Stimulated activated CD4-positive, alpha-beta T cell treated with anti-CD3 and anti-CD28 coated beads, Interleukin-1b, Interleukin-23, amount 100 ng/mL, for 4 hours (primary cell): ENCODE data around the gene NHSL1.

Source experiments
- DNase-seq, 2 donors: peaks; one replicate each; pipeline ENCODE4 v3.0.0-alpha.2; 2020; ENCODE audit warnings: low read depth in 2 of 2

Gene NHSL1

GRCh38 chr6:138401960-138402837, 97.1 kb downstream of the NHSL1 start:
- no peak for DNase-seq

- no peak for DNase-seq
Observed at GRCh38 chr6:138400326-138400725, 99.0 kb downstream of the NHSL1 start.

- no peak for DNase-seq
Observed at GRCh38 chr6:138397128-138398122, 101.9 kb downstream of the NHSL1 start.

GRCh38 chr6:138396709-138397108, 102.6 kb downstream of the NHSL1 start:
- DNase-seq, result no peak

- no peak for DNase-seq
Observed at GRCh38 chr6:138393871-138394783, 105.2 kb downstream of the NHSL1 start.

GRCh38 chr6:138389551-138389950, 109.7 kb downstream of the NHSL1 start:
- no peak for DNase-seq

- no peak for DNase-seq
Observed at GRCh38 chr6:138387577-138388368, 111.5 kb downstream of the NHSL1 start.

- DNase-seq, result no peak
Observed at GRCh38 chr6:138386897-138387296, 112.4 kb downstream of the NHSL1 start.

- DNase-seq, result no peak
Observed at GRCh38 chr6:138383776-138384175, 115.5 kb downstream of the NHSL1 start.

- DNase-seq, result no peak
Observed at GRCh38 chr6:138382498-138383265, 116.6 kb downstream of the NHSL1 start.

- DNase-seq, result no peak
Observed at GRCh38 chr6:138378463-138378862, 120.8 kb downstream of the NHSL1 start.

- DNase-seq, result no peak
Observed at GRCh38 chr6:138377844-138378243, 121.5 kb downstream of the NHSL1 start, which contains the start of gene SMIM28. TSS of gene SMIM28 (plus strand) at chr6:138377905. CDS start at chr6:138378073, 168 bp downstream.

GRCh38 chr6:138377042-138377441, 122.3 kb downstream of the NHSL1 start:
- DNase-seq, result no peak

- no peak for DNase-seq
Observed at GRCh38 chr6:138374815-138375214, 124.5 kb downstream of the NHSL1 start.

- DNase-seq, result no peak
Observed at GRCh38 chr6:138374230-138374629, 125.1 kb downstream of the NHSL1 start.

GRCh38 chr6:138372711-138373463, 126.4 kb downstream of the NHSL1 start:
- DNase-seq, result no peak
